GM10266 (cell line): ENCODE data around the gene OIT3.
"Not testable (repeated sequence)": the region's sequence is repeated elsewhere in the genome, so short reads cannot be mapped to it uniquely, and the experiment has no call there.

Experiments
- DNase-seq: peaks from one replicate; pipeline ENCODE4 v3.0.0; 2012; ENCODE audit errors: extremely low spot score
- CTCF ChIP-seq: IDR thresholded peaks from 2 replicates; pipeline ENCODE4 v1.5.1; 2012; ENCODE audit warnings: mild to moderate bottlenecking, low read depth; ENCODE audit not compliant: control insufficient read depth, insufficient read depth; ENCODE audit errors: missing control alignments

The OIT3 gene

DNA sequence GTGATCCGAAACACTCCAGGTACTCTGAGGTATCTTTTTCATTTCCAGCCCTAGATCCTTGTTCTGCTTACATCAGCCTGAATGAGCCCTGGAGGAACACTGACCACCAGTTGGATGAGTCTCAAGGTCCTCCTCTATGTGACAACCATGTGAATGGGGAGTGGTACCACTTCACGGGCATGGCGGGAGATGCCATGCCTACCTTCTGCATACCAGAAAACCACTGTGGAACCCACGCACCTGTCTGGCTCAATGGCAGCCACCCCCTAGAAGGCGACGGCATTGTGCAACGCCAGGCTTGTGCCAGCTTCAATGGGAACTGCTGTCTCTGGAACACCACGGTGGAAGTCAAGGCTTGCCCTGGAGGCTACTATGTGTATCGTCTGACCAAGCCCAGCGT is 5.1 kb downstream of the OIT3 start:
- no peak for TF ChIP-seq CTCF
- no peak for DNase-seq

DNA sequence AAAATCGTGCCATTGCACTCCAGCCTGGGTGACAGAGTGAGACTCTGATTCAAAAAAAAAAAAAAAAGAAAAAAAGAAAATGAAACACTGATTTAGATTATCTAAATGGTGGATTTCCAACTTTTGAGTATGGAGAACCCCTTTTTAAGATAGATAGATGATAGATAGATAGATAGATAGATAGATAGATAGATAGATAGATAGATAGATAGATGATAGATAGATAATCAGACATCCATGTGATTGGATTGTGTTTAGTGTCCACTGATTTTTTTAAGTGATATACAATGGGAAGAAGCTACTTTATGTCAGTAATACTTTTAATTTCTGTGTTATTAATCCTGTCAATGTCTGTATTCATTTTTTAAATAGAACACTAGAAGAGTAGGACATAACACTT is 6.0 kb downstream of the OIT3 start:
- TF ChIP-seq CTCF = no peak
- no peak for DNase-seq

DNA sequence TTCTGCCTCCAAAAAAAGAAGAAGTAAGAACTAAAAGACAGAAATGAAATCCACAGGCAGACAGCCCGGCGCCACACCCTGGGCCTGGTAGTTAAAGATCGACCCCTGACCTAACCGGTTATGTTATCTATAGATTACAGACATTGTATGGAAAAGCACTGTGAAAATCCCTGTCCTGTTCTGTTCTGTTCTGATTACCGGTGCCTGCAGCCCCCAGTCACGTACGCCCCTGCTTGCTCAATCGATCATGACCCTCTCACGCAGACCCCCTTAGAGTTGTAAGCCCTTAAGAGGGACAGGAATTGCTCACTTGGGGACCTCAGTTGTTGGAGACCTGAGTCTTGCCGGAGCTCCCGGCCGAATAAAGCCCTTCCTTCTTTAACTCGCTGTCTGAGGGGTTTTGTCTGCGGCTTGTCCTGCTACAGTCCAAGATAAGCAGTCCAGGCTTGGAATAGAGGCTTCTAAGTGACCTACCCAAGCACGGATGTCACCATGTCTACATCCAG is 10.5 kb downstream of the OIT3 start:
- not testable (repeated sequence) for DNase-seq

GRCh38 chr10:72904806-72905205 is 11.3 kb downstream of the OIT3 start:
- no peak for TF ChIP-seq CTCF
- DNase-seq = no peak

DNA sequence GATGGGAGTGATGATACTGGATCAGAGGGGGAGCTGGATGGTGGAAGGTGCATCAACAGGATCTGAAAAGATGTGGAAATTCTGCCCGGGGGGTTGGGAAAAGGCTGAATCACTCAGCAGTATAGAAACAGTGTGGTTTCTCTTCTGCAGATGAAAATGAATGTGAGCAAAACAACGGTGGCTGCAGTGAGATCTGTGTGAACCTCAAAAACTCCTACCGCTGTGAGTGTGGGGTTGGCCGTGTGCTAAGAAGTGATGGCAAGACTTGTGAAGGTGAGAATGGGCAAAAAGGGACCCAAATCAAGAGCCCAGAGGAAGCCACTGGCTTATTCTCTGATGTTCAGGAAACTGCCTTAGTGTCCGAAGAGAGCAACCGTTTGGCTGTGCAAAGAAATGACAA is 12.9 kb downstream of the OIT3 start:
- DNase-seq = no peak
- TF ChIP-seq CTCF = no peak

DNA sequence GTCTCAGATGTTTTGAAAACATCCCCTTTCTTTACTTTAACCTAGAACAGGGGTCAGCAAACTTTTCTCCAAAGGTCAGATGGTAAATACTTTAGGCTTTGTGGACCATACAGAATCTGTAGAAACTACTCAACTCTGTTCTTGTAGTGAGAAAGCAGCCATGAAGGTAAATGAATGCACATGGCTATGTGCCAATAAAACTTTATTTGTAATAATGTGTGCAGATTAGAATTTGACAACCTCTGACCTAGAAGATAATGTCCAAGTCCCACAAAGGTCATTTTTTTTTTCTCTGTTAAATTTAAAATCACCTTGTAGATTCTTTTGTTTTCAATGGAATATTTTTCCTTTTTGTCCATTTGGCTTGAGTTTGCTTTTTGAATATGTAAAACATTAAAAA is 17.2 kb downstream of the OIT3 start:
- TF ChIP-seq CTCF = no peak
- DNase-seq = no peak

DNA sequence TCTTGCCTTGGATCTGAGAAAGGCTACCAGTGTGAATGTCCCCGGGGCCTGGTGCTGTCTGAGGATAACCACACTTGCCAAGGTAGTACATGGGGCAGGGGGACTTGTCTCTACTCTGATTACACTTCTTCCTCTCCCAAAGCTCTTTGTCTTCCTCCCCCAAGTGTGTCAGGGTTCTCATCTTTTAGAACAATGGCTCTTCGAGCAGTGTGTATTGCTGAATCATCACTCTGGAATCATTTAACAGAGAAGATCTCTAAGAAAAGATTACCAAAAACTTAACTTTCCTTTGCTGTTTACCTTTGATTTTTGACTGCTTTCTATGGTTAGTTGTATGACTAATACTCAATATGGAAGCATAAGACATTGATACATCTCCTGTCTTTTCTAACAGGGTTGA is 18.2 kb downstream of the OIT3 start:
- TF ChIP-seq CTCF = no peak
- DNase-seq = no peak

DNA sequence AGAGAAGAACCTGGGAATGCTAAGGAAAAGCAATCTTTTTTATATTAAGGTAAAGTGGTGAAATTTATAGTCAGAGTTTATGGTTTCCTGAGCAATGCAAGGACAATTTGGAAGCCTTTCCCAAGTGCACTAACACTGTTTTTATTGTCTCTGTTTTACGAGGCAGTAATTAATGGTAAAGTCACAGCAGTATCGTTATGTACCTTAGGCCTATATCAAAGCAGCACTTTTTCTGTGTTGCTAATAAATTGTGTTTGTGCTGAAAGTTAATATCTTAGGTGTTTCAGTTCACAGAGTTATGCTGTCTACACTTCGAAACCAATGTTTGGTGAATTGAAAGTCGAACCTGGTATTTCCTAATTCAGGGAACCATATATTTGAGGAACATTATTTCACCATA is 19.2 kb downstream of the OIT3 start:
- no peak for DNase-seq
- TF ChIP-seq CTCF = no peak
